AG04450 (cell line): ENCODE data around the gene HSBP1L1. TPM values are rescaled to one million over a fixed set of nuclear protein-coding genes. Genes with fewer than 3 reads are reported as not detected.

ENCODE experiments used
- CTCF ChIA-PET: fragments of 300-600, 350-600 bp; formaldehyde crosslinking; extraction: SDS; loops from one replicate; lab custom pipeline; 2022; ENCODE audit warnings: antibody characterized with exemption, inconsistent platforms; lab: Charles Lee
- POLR2A ChIA-PET: fragments of 350-600 bp; formaldehyde crosslinking; extraction: SDS; loops from one replicate; lab custom pipeline; 2021; ENCODE audit warnings: antibody characterized with exemption, inconsistent platforms; lab: Yijun Ruan, JAX
- DNase-seq: peaks from one replicate; pipeline ENCODE4 v3.0.0-alpha.2; 2011; ENCODE audit warnings: low read depth, low spot score
- H3K27ac ChIP-seq: one replicate; pipeline ENCODE4 v1.5.1; 2012; ENCODE audit warnings: low read depth, low read length, control low read depth
- H3K27me3 ChIP-seq: one replicate; pipeline ENCODE4 v1.6.0; 2012; ENCODE audit warnings: low read length; ENCODE audit not compliant: control insufficient read depth, insufficient read depth
- H3K4me3 ChIP-seq: 2 replicates; pipeline ENCODE4 v1.5.1; 2011; ENCODE audit warnings: mild to moderate bottlenecking, low read depth, low read length, control low read depth
- H3K9me3 ChIP-seq: 2 replicates; pipeline ENCODE4 v1.5.1; 2012; ENCODE audit warnings: low read length; ENCODE audit not compliant: control insufficient read depth, insufficient read depth
- CTCF ChIP-seq: IDR thresholded peaks from 2 replicates; pipeline ENCODE4 v1.5.1; 2011; ENCODE audit warnings: low read depth, low read length, control low read depth, inconsistent platforms
- polyA plus RNA-seq: library from polyadenylated mRNA; depleted of rRNA; stranded (reverse); fragments of >200 nt; gene quantifications from 2 replicates; pipeline ENCODE4 v1.2.3, GENCODE V29; 2011; rRNA removed

The HSBP1L1 gene
- polyA plus RNA-seq, 1 experiment, result 19.4 TPM

DNA sequence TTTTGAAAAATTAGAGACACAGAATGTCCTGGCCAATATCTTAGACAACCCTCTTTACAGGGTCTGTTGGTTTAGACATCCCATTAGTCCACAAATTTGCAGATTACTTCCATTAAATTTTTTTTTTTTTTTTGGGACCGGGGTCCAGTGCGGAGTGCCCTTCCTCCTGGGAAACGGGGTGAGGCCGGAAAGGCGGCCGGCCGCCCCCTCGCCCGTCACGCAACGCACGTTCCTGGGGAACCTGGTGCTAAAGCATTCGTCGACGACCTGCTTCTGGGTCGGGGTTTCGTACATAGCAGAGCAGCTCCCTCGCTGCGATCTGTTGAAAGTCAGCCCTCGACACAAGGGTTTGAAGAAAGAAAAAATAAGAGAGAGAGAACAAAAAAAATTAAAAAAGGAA lies 48.3 kb downstream of the HSBP1L1 start:
- POLR2A ChIA-PET, result no interaction called here
- Histone ChIP-seq H3K27me3 (no peaks in the 10 kb centered on the region), H3K4me3 (no peak overlapping the region), H3K27ac (no peak overlapping the region), H3K9me3 (peaks cover 17% of the 10 kb centered on the region)
- CTCF ChIA-PET, result no interaction called here
- no peak for DNase-seq
- no peak for TF ChIP-seq CTCF

Other genes starting within 250 kb of the HSBP1L1 start
- 0.38 and 0.57 TPM in 2 replicates for gene KCNG2, start 166.7 kb upstream of the HSBP1L1 start, polyA plus RNA-seq
- gene SLC66A2, start 13.0 kb upstream of the HSBP1L1 start, polyA plus RNA-seq, result 13.9 and 18.1 TPM in 2 replicates
- gene TXNL4A, start 23.9 kb downstream of the HSBP1L1 start, polyA plus RNA-seq, result 114 and 131 TPM in 2 replicates
- gene RBFA, start 69.8 kb downstream of the HSBP1L1 start, polyA plus RNA-seq, result 32.6 and 32.8 TPM in 2 replicates
- gene ADNP2, start 144.6 kb downstream of the HSBP1L1 start, polyA plus RNA-seq, result 6.8 and 7.2 TPM in 2 replicates